ENCODE measurements around the gene ANTXR2.

- TF ChIP-seq CTCF (IDR thresholded peaks at IDR 0.05) (no peak), POLR2A (IDR thresholded peaks at IDR 0.05) (no peak)
Measured at GRCh38 chr4:80091688-80092087, 18.7 kb upstream of the ANTXR2 start.

Measured in uterus (tissue), 2 donors.